ENCODE measurements around the gene CYSRT1. TPM values are rescaled to one million over a fixed set of nuclear protein-coding genes. Genes with fewer than 3 reads are reported as not detected.

The CYSRT1 gene
- total and polyA plus RNA-seq, 7 experiments from 2014 or later = 0.45 to 0.63 (median 0.49) TPM; not detected in 3

GRCh38 chr9:137213160-137214060 lies 11.6 kb upstream of the CYSRT1 start:
- intact Hi-C loops (cut with micrococcal nuclease) = no loop called here
- H3K27me3 Mint-ChIP-seq = no peaks in the 10 kb centered on the region
- H3K9me3 Mint-ChIP-seq = no peaks in the 10 kb centered on the region
- H3K9me3 ChIP-seq (ENCODE audit: control insufficient read depth in 2 of 3, low read length in 3 of 3) = no peaks in the 10 kb centered on the region
- H3K36me3 ChIP-seq (ENCODE audit: control insufficient read depth in 2 of 3, insufficient read depth in 3 of 3, low read length in 3 of 3) = peaks cover 0 to 39% (median 0%) of the 10 kb centered on the region in 3 experiments
- no peak for ATAC-seq
- no peak overlapping the region for H3K27ac ChIP-seq (ENCODE audit: low read depth, low read length)
- POLR2A ChIA-PET = interaction anchor here (1.3 to 1.4 kb wide), 2 partner anchors 23 to 24 kb away, joined by 3 read pairs; partner anchors contain the start of gene SSNA1
- H3K4me3 Mint-ChIP-seq = no peak overlapping the region
- CTCF ChIA-PET = no interaction called here
- peaks cover 0 to 4% (median 0%) of the 10 kb centered on the region in 5 donors for H3K36me3 Mint-ChIP-seq
- peak overlapping the region in 1 of 9 donors; percentile 38 for H3K27ac Mint-ChIP-seq
- no peak overlapping the region for H3K4me3 ChIP-seq (ENCODE audit: low read length)
- H3K4me1 ChIP-seq (ENCODE audit: control insufficient read depth in 2 of 2, insufficient read depth in 2 of 2, low read length in 2 of 2) = no peaks in the 10 kb centered on the region
- DNase-seq = no peak
- no peaks in the 10 kb centered on the region for H3K27me3 ChIP-seq (ENCODE audit: control insufficient read depth in 2 of 2, insufficient read depth in 2 of 2, low read length in 2 of 2)
- peaks cover 0 to 7% (median under 1%) of the 10 kb centered on the region in 7 donors for H3K4me1 Mint-ChIP-seq

- Mint-ChIP-seq H3K27me3 (no peaks in the 10 kb centered on the region), H3K4me3 (no peak overlapping the region), H3K36me3 (peaks cover 0 to 4% (median 0%) of the 10 kb centered on the region in 5 donors), H3K27ac (peak overlapping the region in 1 of 9 donors; percentile 43), H3K9me3 (no peaks in the 10 kb centered on the region), H3K4me1 (peaks cover 0 to 7% (median 0%) of the 10 kb centered on the region in 7 donors)
- peaks cover 0 to 34% (median 0%) of the 10 kb centered on the region in 3 experiments for H3K36me3 ChIP-seq (ENCODE audit: control insufficient read depth in 2 of 3, insufficient read depth in 3 of 3, low read length in 3 of 3)
- intact Hi-C loops (cut with micrococcal nuclease) = no loop called here
- ChIA-PET CTCF (interaction anchor here (1.0 kb wide), 1 partner anchor 90 kb away, joined by 3 read pairs; no protein-coding TSS in a partner anchor), POLR2A (interaction anchor here (0.5 to 1.4 kb wide), 3 partner anchors 22 to 84 kb away, joined by 3 to 4 read pairs (median 3); partner anchors contain the start of gene SSNA1)
- H3K27me3 ChIP-seq (ENCODE audit: control insufficient read depth in 2 of 2, insufficient read depth in 2 of 2, low read length in 2 of 2) = no peaks in the 10 kb centered on the region
- no peaks in the 10 kb centered on the region for H3K4me1 ChIP-seq (ENCODE audit: control insufficient read depth in 2 of 2, insufficient read depth in 2 of 2, low read length in 2 of 2)
- ATAC-seq (no peak), DNase-seq (no peak)
- H3K9me3 ChIP-seq (ENCODE audit: control insufficient read depth in 2 of 3, low read length in 3 of 3) = no peaks in the 10 kb centered on the region
- no peak overlapping the region for H3K4me3 ChIP-seq (ENCODE audit: low read length)
- H3K27ac ChIP-seq (ENCODE audit: low read depth, low read length) = no peak overlapping the region
These were observed 10.4 kb upstream of the CYSRT1 start for GRCh38 chr9:137214620-137215019.

DNA sequence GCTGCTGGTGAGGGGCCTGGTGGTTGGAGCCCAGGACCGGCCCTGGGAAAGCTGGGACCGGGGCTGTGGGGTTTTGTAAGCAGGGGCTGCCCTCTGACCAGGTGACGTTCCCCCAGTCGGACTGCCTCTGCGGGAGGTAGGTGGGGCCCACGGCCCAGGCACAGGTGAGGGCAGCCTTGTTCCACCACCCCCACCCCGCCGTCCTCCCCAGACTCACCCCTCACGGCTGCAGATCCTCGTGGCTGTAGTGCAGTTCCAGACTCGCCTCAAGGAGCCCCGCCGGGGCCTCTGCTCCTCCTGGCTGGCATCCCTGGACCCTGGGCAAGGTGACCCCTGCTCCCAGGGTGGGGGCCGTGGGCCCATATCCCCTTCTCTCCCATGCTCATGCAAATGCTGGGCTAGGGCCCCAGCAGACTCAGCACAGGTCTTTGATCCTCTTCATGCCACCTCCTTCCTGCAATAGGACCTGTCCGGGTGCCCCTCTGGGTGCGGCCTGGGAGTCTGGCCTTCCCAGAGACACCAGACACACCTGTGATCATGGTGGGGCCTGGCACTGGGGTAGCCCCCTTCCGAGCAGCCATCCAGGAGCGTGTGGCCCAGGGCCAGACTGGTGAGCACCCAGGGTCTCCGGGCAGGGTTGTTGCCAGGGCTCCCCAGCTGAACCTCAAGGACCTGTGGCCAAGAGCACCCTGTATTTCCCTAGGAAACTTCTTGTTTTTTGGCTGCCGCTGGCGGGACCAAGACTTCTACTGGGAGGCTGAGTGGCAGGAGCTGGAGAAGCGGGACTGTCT lies 9.6 kb upstream of the CYSRT1 start:
- Histone ChIP-seq H3K4me1 (ENCODE audit: control insufficient read depth in 2 of 2, insufficient read depth in 2 of 2, low read length in 2 of 2) (no peaks in the 10 kb centered on the region), H3K27me3 (ENCODE audit: control insufficient read depth in 2 of 2, insufficient read depth in 2 of 2, low read length in 2 of 2) (no peaks in the 10 kb centered on the region), H3K27ac (ENCODE audit: low read depth, low read length) (no peak overlapping the region), H3K36me3 (ENCODE audit: control insufficient read depth in 2 of 3, insufficient read depth in 3 of 3, low read length in 3 of 3) (peaks cover 0 to 28% (median 0%) of the 10 kb centered on the region in 3 experiments), H3K9me3 (ENCODE audit: control insufficient read depth in 2 of 3, low read length in 3 of 3) (no peaks in the 10 kb centered on the region), H3K4me3 (ENCODE audit: low read length) (no peak overlapping the region)
- POLR2A ChIA-PET = interaction anchor here (0.5 to 0.6 kb wide), 2 partner anchors 23 to 84 kb away, joined by 3 to 4 read pairs; no protein-coding TSS in a partner anchor
- H3K36me3 Mint-ChIP-seq = peaks cover 0 to 2% (median 0%) of the 10 kb centered on the region in 5 donors
- no peak for ATAC-seq
- peaks cover 0 to 7% (median 0%) of the 10 kb centered on the region in 7 donors for H3K4me1 Mint-ChIP-seq
- no peak overlapping the region for H3K4me3 Mint-ChIP-seq
- no peaks in the 10 kb centered on the region for H3K27me3 Mint-ChIP-seq
- intact Hi-C loops (cut with micrococcal nuclease) = no loop called here
- no peaks in the 10 kb centered on the region for H3K9me3 Mint-ChIP-seq
- no peak overlapping the region for H3K27ac Mint-ChIP-seq
- CTCF ChIA-PET = interaction anchor here (0.9 kb wide), 1 partner anchor 13 kb away, joined by 6 read pairs; no protein-coding TSS in a partner anchor
- DNase-seq = no peak

DNA sequence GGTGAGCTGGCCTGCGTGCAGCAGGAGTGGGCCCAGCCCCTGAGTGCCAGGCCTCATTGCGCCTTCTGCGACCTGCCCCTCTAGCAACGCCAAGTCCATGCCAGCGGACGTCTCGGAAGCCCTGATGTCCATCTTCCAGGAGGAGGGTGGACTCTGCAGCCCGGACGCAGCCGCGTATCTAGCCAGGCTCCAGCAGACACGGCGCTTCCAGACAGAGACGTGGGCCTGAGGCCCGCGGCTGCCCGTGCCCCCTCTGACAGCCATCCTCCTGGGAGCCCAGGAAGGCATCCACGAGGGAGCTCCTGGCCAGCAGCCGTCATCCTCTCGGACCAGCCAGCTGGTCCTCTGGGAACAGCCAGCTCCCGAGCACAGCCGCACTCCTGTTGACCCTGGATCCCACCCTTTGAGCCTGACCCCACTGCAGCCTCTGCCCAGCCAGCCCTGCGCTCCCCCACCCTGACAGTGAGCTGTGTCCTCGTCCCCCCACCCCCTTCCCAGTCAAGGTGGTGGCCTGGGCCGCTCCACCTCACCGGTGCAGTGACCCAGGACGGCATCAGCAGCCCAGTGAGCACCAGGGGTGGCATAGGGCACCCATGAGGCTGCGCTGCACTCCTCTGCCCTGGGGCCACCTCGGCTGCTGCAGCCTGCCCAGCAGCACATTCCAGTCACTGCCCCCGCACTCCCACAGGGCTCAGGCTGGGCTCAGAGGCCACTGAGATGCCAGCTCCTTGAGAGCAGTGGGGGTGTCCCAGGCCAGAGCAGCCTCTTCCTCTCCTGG lies 8.6 kb upstream of the CYSRT1 start:
- Histone ChIP-seq H3K4me3 (ENCODE audit: low read length) (no peak overlapping the region), H3K27ac (ENCODE audit: low read depth, low read length) (no peak overlapping the region), H3K36me3 (ENCODE audit: control insufficient read depth in 2 of 3, insufficient read depth in 3 of 3, low read length in 3 of 3) (peaks cover 0 to 28% (median 0%) of the 10 kb centered on the region in 3 experiments), H3K9me3 (ENCODE audit: control insufficient read depth in 2 of 3, low read length in 3 of 3) (no peaks in the 10 kb centered on the region), H3K27me3 (ENCODE audit: control insufficient read depth in 2 of 2, insufficient read depth in 2 of 2, low read length in 2 of 2) (no peaks in the 10 kb centered on the region), H3K4me1 (ENCODE audit: control insufficient read depth in 2 of 2, insufficient read depth in 2 of 2, low read length in 2 of 2) (no peaks in the 10 kb centered on the region)
- Mint-ChIP-seq H3K27ac (no peak overlapping the region), H3K4me3 (no peak overlapping the region), H3K4me1 (peaks cover 0 to 4% (median 0%) of the 10 kb centered on the region in 7 donors), H3K27me3 (no peaks in the 10 kb centered on the region), H3K9me3 (no peaks in the 10 kb centered on the region), H3K36me3 (peaks cover 0 to 2% (median 0%) of the 10 kb centered on the region in 5 donors)
- ChIA-PET POLR2A (no interaction called here), CTCF (interaction anchor here (0.9 kb wide), 1 partner anchor 14 kb away, joined by 6 read pairs; no protein-coding TSS in a partner anchor)
- ATAC-seq = no peak
- DNase-seq = no peak
- intact Hi-C loops (cut with micrococcal nuclease) = no loop called here

DNA sequence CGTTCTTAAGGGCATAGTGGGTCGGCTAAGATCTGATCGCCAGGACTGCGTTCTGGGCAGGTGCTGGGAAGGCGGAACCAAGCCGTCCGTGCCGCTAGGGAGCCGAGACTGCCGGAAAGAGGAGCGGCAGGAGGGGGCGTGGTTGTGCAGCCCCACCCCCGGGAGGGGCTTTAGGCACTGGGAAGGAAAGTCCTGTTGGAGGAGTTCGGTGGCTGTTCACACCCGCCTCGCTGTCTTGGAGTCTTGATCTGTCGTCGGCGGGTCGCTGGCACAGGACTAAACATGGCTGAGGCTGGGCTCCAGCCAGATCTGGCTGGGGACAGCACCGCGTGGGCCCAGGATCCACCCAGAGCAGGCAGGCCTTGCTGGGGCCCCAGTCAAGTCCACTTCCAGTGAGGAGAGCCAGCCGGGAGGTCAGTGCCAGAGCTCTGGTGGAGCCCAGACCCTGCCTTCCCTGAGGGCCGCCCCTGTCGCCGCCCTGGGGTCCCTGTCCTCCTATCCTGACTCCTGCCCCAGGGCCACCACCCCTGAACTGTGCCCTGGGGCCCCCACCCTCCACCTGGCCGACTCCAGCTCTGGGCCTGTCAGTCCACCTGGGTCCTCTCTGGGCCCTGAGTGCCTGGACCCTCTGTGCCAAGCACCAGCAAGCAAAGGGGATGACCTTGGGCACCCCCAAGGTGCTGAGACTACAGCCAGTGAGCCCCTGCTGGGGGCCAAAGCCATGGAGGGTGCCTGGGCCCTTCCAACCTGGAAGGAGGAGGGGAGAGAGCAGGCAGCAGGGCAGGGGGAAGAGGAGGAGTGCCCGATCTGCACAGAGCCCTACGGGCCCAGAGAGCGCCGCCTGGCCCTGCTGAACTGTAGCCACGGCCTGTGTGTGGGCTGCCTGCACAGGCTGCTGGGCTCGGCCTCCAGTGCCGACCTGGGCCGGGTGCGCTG lies 7.4 kb upstream of the CYSRT1 start:
- ATAC-seq (peak; percentile 15), DNase-seq (no peak)
- Mint-ChIP-seq H3K36me3 (peaks cover 0 to 2% (median 0%) of the 10 kb centered on the region in 5 donors), H3K4me1 (peaks cover 0 to 4% (median 0%) of the 10 kb centered on the region in 7 donors), H3K4me3 (peak overlapping the region in 3 of 10 donors; percentile 14 to 40 (median 23)), H3K9me3 (no peaks in the 10 kb centered on the region), H3K27me3 (no peaks in the 10 kb centered on the region), H3K27ac (no peak overlapping the region)
- Histone ChIP-seq H3K36me3 (ENCODE audit: control insufficient read depth in 2 of 3, insufficient read depth in 3 of 3, low read length in 3 of 3) (peaks cover 0 to 28% (median 0%) of the 10 kb centered on the region in 3 experiments), H3K4me1 (ENCODE audit: control insufficient read depth in 2 of 2, insufficient read depth in 2 of 2, low read length in 2 of 2) (no peaks in the 10 kb centered on the region), H3K27me3 (ENCODE audit: control insufficient read depth in 2 of 2, insufficient read depth in 2 of 2, low read length in 2 of 2) (no peaks in the 10 kb centered on the region), H3K4me3 (ENCODE audit: low read length) (no peak overlapping the region), H3K27ac (ENCODE audit: low read depth, low read length) (no peak overlapping the region), H3K9me3 (ENCODE audit: control insufficient read depth in 2 of 3, low read length in 3 of 3) (no peaks in the 10 kb centered on the region)
- ChIA-PET POLR2A (interaction anchor here (1.3 kb wide), 1 partner anchor 25 kb away, joined by 3 read pairs; no protein-coding TSS in a partner anchor), CTCF (no interaction called here)
- intact Hi-C loops (cut with micrococcal nuclease) = no loop called here

All from naive thymus-derived CD4-positive, alpha-beta T cell (primary cell).